HG03457 (cell line): ENCODE results near the gene TMBIM1.
A peak's percentile ranks its signal among the peaks of the same experiment; 100 is the strongest.

Experiments used
- ATAC-seq: cut with Tn5 transposase; IDR thresholded peaks from one replicate; pipeline ENCODE4 v1.9.1; 2021; ENCODE audit warnings: moderate number of reproducible peaks; ENCODE audit not compliant: unreplicated experiment

Gene TMBIM1

GRCh38 chr2:218259099-218259961, 33.0 kb downstream of the TMBIM1 start:
- no peak for ATAC-seq

- ATAC-seq = peak; percentile 66
Measured at GRCh38 chr2:218257390-218257981, 34.8 kb downstream of the TMBIM1 start.

GRCh38 chr2:218256612-218257350, 35.5 kb downstream of the TMBIM1 start:
- no peak for ATAC-seq

GRCh38 chr2:218255446-218255845, 36.9 kb downstream of the TMBIM1 start:
- ATAC-seq = no peak

GRCh38 chr2:218253232-218253625, 39.1 kb downstream of the TMBIM1 start:
- no peak for ATAC-seq

- ATAC-seq = no peak
Measured at GRCh38 chr2:218252509-218253231, 39.6 kb downstream of the TMBIM1 start.

GRCh38 chr2:218249691-218250090, 42.6 kb downstream of the TMBIM1 start:
- no peak for ATAC-seq

- no peak for ATAC-seq
Measured at GRCh38 chr2:218245214-218245613, 47.1 kb downstream of the TMBIM1 start.

GRCh38 chr2:218244665-218245064, 47.6 kb downstream of the TMBIM1 start:
- ATAC-seq = no peak

- ATAC-seq = no peak
Measured at GRCh38 chr2:218244204-218244603, 48.1 kb downstream of the TMBIM1 start.

GRCh38 chr2:218238887-218239286, 53.4 kb downstream of the TMBIM1 start:
- no peak for ATAC-seq

- no peak for ATAC-seq
Measured at GRCh38 chr2:218236829-218237228, 55.5 kb downstream of the TMBIM1 start.

- no peak for ATAC-seq
Measured at GRCh38 chr2:218235017-218235416, 57.3 kb downstream of the TMBIM1 start.

GRCh38 chr2:218234521-218234920, 57.8 kb downstream of the TMBIM1 start:
- ATAC-seq = no peak

GRCh38 chr2:218233543-218233942, 58.8 kb downstream of the TMBIM1 start:
- no peak for ATAC-seq

- peak; percentile 64 for ATAC-seq
Measured at GRCh38 chr2:218230882-218231281, 61.4 kb downstream of the TMBIM1 start.

- no peak for ATAC-seq
Measured at GRCh38 chr2:218229851-218230250, 62.5 kb downstream of the TMBIM1 start.

- ATAC-seq = peak; percentile 66
Measured at GRCh38 chr2:218229239-218229638, 63.1 kb downstream of the TMBIM1 start.

- no peak for ATAC-seq
Measured at GRCh38 chr2:218228366-218229090, 63.8 kb downstream of the TMBIM1 start.

- no peak for ATAC-seq
Measured at GRCh38 chr2:218226903-218227302, 65.4 kb downstream of the TMBIM1 start.
